ENCODE data around the gene ANKRD13D. TPM values are rescaled to one million over a fixed set of nuclear protein-coding genes. Genes with fewer than 3 reads are reported as not detected.

Gene ANKRD13D
- total and polyA plus RNA-seq, 2 donors from 2014 or later = 21.9 to 68.3 TPM

GRCh38 chr11:67279589-67280340 lies 9.3 kb upstream of the ANKRD13D start:
- DNase-seq (peak in 2 of 5 donors; percentile 30 to 74), FAIRE-seq (no peak)
- no peak overlapping the region for H3K27ac ChIP-seq (ENCODE audit: low read depth in 2 of 2, low read length in 2 of 2)
- peaks cover 0 to 44% (median 23%) of the 10 kb centered on the region in 3 donors for H3K36me3 ChIP-seq (ENCODE audit: control insufficient read depth in 2 of 3, insufficient read depth in 3 of 3, low read length in 3 of 3)
- no peak overlapping the region for H3K9ac ChIP-seq (ENCODE audit: low read length in 3 of 3)
- intact Hi-C loops (cut with DNase I) = no loop called here
- H3K4me3 ChIP-seq (ENCODE audit: low read length in 3 of 3) = no peak overlapping the region
- TF ChIP-seq CTCF (IDR thresholded peaks at IDR 0.05; ENCODE audit: borderline replicate concordance, extremely low read depth, insufficient read depth) = no peak
- no peaks in the 10 kb centered on the region for H3K27me3 ChIP-seq (ENCODE audit: control insufficient read depth, insufficient read depth, low read length)
- H3K9me3 ChIP-seq (ENCODE audit: control insufficient read depth in 2 of 3, insufficient read depth in 1 of 3, low read length in 3 of 3) = no peaks in the 10 kb centered on the region
- peaks cover 0 to 32% (median 8%) of the 10 kb centered on the region in 3 donors for H3K4me1 ChIP-seq (ENCODE audit: control insufficient read depth in 2 of 3, insufficient read depth in 2 of 3, low read depth in 1 of 3, low read length in 3 of 3)

GRCh38 chr11:67280341-67280787 lies 8.7 kb upstream of the ANKRD13D start:
- Histone ChIP-seq H3K36me3 (ENCODE audit: control insufficient read depth in 2 of 3, insufficient read depth in 3 of 3, low read length in 3 of 3) (peaks cover 0 to 44% (median 23%) of the 10 kb centered on the region in 3 donors), H3K4me3 (ENCODE audit: low read length in 3 of 3) (no peak overlapping the region), H3K27me3 (ENCODE audit: control insufficient read depth, insufficient read depth, low read length) (no peaks in the 10 kb centered on the region), H3K9ac (ENCODE audit: low read length in 3 of 3) (no peak overlapping the region), H3K4me1 (ENCODE audit: control insufficient read depth in 2 of 3, insufficient read depth in 2 of 3, low read depth in 1 of 3, low read length in 3 of 3) (peaks cover 0 to 30% (median 8%) of the 10 kb centered on the region in 3 donors), H3K27ac (ENCODE audit: low read depth in 2 of 2, low read length in 2 of 2) (no peak overlapping the region), H3K9me3 (ENCODE audit: control insufficient read depth in 2 of 3, insufficient read depth in 1 of 3, low read length in 3 of 3) (no peaks in the 10 kb centered on the region)
- FAIRE-seq = no peak
- no peak for TF ChIP-seq CTCF (IDR thresholded peaks at IDR 0.05; ENCODE audit: borderline replicate concordance, extremely low read depth, insufficient read depth)
- peak in 1 of 5 donors; percentile 26 for DNase-seq
- intact Hi-C loops (cut with DNase I) = no loop called here

DNA sequence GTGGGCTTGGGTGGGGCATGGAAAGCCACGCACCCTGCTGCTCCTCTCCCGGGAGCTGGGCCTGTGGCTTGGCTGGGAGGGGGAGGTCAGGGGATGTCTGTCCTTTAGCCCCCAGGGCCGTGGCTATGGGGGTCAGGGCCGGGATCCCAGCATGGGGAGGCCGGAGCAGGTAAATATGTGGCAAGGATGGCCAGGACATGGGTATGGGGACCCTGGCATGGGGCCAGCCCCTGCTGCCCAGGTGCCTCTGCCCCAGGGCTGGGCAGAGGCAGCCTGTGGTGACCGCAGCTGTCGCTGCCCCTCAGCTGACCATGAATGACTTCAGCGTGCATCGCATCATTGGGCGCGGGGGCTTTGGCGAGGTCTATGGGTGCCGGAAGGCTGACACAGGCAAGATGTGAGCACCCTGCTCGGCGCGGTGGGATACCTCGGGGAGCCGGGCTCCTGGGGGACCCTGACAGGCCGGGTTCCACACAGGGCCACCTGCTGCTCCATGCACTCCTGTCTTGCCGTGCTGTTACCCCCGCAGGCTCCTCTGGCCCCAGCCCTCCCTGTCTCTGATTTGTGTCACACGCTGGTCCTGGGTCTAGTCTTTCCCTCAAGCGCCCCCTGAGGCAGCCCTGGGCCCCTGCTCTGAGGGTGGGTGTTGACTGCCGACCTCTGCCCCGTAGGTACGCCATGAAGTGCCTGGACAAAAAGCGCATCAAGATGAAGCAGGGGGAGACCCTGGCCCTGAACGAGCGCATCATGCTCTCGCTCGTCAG lies 8.1 kb upstream of the ANKRD13D start:
- FAIRE-seq (no peak), DNase-seq (peak in 2 of 5 donors; percentile 36 to 74)
- no peak overlapping the region for H3K27ac ChIP-seq (ENCODE audit: low read depth in 2 of 2, low read length in 2 of 2)
- H3K36me3 ChIP-seq (ENCODE audit: control insufficient read depth in 2 of 3, insufficient read depth in 3 of 3, low read length in 3 of 3) = peaks cover 0 to 48% (median 23%) of the 10 kb centered on the region in 3 donors
- H3K9ac ChIP-seq (ENCODE audit: low read length in 3 of 3) = no peak overlapping the region
- no peak overlapping the region for H3K4me3 ChIP-seq (ENCODE audit: low read length in 3 of 3)
- no peak for TF ChIP-seq CTCF (IDR thresholded peaks at IDR 0.05; ENCODE audit: borderline replicate concordance, extremely low read depth, insufficient read depth)
- H3K9me3 ChIP-seq (ENCODE audit: control insufficient read depth in 2 of 3, insufficient read depth in 1 of 3, low read length in 3 of 3) = no peaks in the 10 kb centered on the region
- H3K4me1 ChIP-seq (ENCODE audit: control insufficient read depth in 2 of 3, insufficient read depth in 2 of 3, low read depth in 1 of 3, low read length in 3 of 3) = peaks cover 0 to 24% (median 3%) of the 10 kb centered on the region in 3 donors
- no peaks in the 10 kb centered on the region for H3K27me3 ChIP-seq (ENCODE audit: control insufficient read depth, insufficient read depth, low read length)
- intact Hi-C loops (cut with DNase I) = no loop called here

All from kidney (tissue), 14 donors.